Small intestine (tissue), 7 donors: Measurements from ENCODE around the gene EGFLAM. TPM values are rescaled to one million over a fixed set of nuclear protein-coding genes. Genes with fewer than 3 reads are reported as not detected.

Experiments
- DNase-seq, 2 donors: peaks; one replicate each; pipeline versions ENCODE4 v3.0.0 to v3.0.0-alpha.2; 2013
- FAIRE-seq: peaks from 2 replicates; lab custom pipeline; 2012; peaks lifted over from hg19 to GRCh38; lab: Jason Lieb, UNC
- H3K27ac ChIP-seq, 3 donors: one replicate each; pipeline ENCODE4 v1.5.1; 2013; ENCODE audit warnings: low read length in 2 of 3, mild to moderate bottlenecking in 2 of 3, control low read depth in 1 of 3, inconsistent platforms in 1 of 3, low read depth in 1 of 3, moderate library complexity in 1 of 3
- H3K27me3 ChIP-seq, 3 donors: one replicate each; pipeline ENCODE4 v1.6.1; 2013; ENCODE audit warnings: low read length in 3 of 3, inconsistent platforms in 1 of 3; ENCODE audit not compliant: control insufficient read depth in 3 of 3, insufficient read depth in 3 of 3
- H3K36me3 ChIP-seq, 3 donors: one replicate each; pipeline ENCODE4 v1.6.1; 2013; ENCODE audit warnings: low read length in 3 of 3, inconsistent platforms in 1 of 3, low read depth in 1 of 3, mild to moderate bottlenecking in 1 of 3, moderate library complexity in 1 of 3; ENCODE audit not compliant: control insufficient read depth in 3 of 3, insufficient read depth in 2 of 3
- H3K4me1 ChIP-seq, 3 donors: one replicate each; pipeline ENCODE4 v1.6.1; 2013; ENCODE audit warnings: low read length in 2 of 3, inconsistent platforms in 1 of 3, low read depth in 1 of 3, mild to moderate bottlenecking in 1 of 3, moderate library complexity in 1 of 3; ENCODE audit not compliant: control insufficient read depth in 3 of 3, insufficient read depth in 2 of 3
- H3K4me3 ChIP-seq, 3 donors: one replicate each; pipeline ENCODE4 v1.5.1; 2013; ENCODE audit warnings: low read length in 3 of 3, control low read depth in 1 of 3, inconsistent platforms in 1 of 3, low read depth in 1 of 3, mild to moderate bottlenecking in 1 of 3, moderate library complexity in 1 of 3
- H3K9me3 ChIP-seq, 2 donors: one replicate each; pipeline ENCODE4 v1.6.1; 2013; ENCODE audit warnings: low read depth in 1 of 2, low read length in 1 of 2; ENCODE audit not compliant: control insufficient read depth in 2 of 2, insufficient read depth in 1 of 2
- WGBS, 3 donors: extraction: QIAGEN DNeasy Blood & Tissue Kit; methylation state at CpG; one replicate each; pipeline ENCODE4 v1.1.7; 2013; 5-methylcytosine and 5-hydroxymethylcytosine counted together
- polyA plus RNA-seq, 4 donors: library from polyadenylated mRNA; stranded (reverse) in 3 of 4; unstranded in 1 of 4; fragments of 200-250 nt in 3 of 4; fragments of 120-200 nt in 1 of 4; gene quantifications; one replicate each; pipeline versions ENCODE4 v1.2.1 to v1.2.3, GENCODE V29; 2013
- donor health status: healthy with polysubstance abuse.
- donor health status: control.
- donor health status: control.
- donor health status: Bipolar disorder and iron deficiency.
- donor health status: healthy.

EGFLAM gene
- polyA plus RNA-seq, 4 donors: 0.54 to 1.9 (median 1.7) TPM; not detected in 1

DNA sequence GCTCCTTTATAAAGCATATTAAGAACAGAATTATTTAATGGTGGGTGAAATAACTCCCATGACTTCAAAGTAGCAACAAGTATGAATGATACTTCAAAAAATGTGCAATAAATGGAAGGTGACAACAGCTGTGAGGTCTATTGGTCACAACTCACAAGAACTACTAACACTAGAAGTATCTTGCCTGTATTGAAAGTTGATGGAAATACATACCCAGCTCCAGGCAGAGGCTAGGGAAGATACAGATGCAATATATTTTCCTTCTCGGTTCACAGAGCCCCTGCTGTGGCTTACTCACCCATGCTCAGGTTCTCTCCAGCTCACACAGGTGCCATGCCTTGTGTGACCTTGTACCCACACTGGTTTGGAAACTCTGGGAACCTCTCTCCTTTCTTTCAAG, 164.3 kb downstream of the EGFLAM start:
- H3K36me3 ChIP-seq: no peaks in the 10 kb centered on the region
- no peak overlapping the region for H3K4me3 ChIP-seq
- FAIRE-seq: no peak
- H3K27me3 ChIP-seq: peaks cover 0 to 5% (median 2%) of the 10 kb centered on the region in 3 donors
- WGBS, 3 donors: 31 to 68% (median 45%) methylated on average over 1 of the region's 1 CpG
- no peak overlapping the region for H3K27ac ChIP-seq
- no peaks in the 10 kb centered on the region for H3K4me1 ChIP-seq
- DNase-seq: no peak
- H3K9me3 ChIP-seq: no peaks in the 10 kb centered on the region

GRCh38 chr5:38423276-38424147, 165.2 kb downstream of the EGFLAM start:
- no peaks in the 10 kb centered on the region for H3K4me1 ChIP-seq
- H3K27me3 ChIP-seq: peaks cover 0 to 5% (median 2%) of the 10 kb centered on the region in 3 donors
- H3K4me3 ChIP-seq: no peak overlapping the region
- DNase-seq (no peak), FAIRE-seq (no peak)
- no peaks in the 10 kb centered on the region for H3K36me3 ChIP-seq
- no peak overlapping the region for H3K27ac ChIP-seq
- WGBS, 3 donors: 58 to 77% (median 58%) methylated on average over 5 of the region's 5 CpGs
- no peaks in the 10 kb centered on the region for H3K9me3 ChIP-seq

DNA sequence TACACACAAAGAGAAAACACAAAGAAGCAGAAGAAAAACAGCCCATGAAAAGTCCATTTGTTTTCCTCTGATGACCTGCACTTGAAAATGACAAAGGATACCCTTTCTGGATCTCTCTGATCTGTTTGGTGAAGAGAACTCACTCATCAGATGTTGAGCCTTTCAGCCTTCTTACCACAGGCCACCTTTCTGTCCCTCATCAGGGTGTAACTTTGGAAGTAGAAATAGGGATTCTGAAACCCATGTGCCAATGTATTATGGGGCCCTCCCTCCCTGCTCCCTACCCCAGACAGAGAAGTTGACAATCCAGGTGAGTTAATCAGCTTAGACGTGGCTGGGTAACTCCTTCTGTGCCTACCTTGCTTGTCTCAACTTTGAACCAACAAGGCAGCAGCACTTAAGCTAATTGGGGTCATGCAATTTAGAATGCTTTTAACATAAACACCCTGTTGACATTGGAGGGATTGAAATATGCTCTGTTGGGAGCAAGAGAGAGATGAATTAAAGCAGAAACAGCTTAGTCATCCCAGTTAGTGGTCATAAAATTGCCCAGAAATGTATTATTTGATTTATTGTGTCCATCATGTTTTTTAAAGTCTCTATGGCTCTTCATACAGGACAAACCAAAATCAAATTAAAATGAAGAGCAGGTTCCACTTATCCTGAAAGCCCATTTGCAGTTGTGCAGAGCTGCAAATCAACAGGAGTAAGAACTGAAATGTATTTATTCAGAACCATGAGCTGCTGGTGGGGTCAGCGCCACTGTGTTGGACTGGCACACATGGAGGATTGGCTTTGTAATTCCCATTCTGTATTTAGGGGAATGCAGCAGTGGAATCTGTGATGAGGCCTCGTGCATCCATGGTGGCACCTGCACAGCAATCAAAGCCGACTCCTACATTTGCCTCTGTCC, 166.0 kb downstream of the EGFLAM start:
- 46 to 63% (median 50%) methylated on average over 4 of the region's 4 CpGs for WGBS, 3 donors

DNA sequence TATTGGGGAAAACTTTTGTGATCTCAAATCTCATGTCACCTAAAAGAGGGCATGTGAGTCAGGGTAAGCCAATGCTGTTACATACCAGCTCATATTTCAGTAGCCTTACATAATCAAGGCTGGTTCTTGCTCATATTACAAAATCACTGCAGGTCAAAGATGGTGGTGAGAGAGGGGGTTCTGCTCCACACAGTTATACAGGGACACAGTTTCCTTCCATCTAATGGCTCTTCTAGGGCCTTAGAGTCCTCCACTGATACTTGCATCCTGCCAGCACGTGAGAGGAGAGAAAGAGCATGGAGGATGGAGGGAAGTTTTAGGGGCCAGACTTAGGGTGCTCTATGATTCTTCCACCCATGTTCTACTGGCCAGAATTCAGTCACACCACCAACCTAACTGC, 168.1 kb downstream of the EGFLAM start:
- FAIRE-seq: no peak
- 44 to 81% (median 67%) methylated on average over 1 of the region's 1 CpG for WGBS, 3 donors

More for the DNA sequence above, 166.0 kb downstream of the EGFLAM start:
- Histone ChIP-seq H3K9me3 (no peaks in the 10 kb centered on the region), H3K36me3 (no peaks in the 10 kb centered on the region), H3K4me1 (no peaks in the 10 kb centered on the region), H3K4me3 (no peak overlapping the region), H3K27ac (no peak overlapping the region), H3K27me3 (peaks cover 0 to 5% (median 2%) of the 10 kb centered on the region in 3 donors)
- FAIRE-seq (no peak), DNase-seq (no peak)

DNA sequence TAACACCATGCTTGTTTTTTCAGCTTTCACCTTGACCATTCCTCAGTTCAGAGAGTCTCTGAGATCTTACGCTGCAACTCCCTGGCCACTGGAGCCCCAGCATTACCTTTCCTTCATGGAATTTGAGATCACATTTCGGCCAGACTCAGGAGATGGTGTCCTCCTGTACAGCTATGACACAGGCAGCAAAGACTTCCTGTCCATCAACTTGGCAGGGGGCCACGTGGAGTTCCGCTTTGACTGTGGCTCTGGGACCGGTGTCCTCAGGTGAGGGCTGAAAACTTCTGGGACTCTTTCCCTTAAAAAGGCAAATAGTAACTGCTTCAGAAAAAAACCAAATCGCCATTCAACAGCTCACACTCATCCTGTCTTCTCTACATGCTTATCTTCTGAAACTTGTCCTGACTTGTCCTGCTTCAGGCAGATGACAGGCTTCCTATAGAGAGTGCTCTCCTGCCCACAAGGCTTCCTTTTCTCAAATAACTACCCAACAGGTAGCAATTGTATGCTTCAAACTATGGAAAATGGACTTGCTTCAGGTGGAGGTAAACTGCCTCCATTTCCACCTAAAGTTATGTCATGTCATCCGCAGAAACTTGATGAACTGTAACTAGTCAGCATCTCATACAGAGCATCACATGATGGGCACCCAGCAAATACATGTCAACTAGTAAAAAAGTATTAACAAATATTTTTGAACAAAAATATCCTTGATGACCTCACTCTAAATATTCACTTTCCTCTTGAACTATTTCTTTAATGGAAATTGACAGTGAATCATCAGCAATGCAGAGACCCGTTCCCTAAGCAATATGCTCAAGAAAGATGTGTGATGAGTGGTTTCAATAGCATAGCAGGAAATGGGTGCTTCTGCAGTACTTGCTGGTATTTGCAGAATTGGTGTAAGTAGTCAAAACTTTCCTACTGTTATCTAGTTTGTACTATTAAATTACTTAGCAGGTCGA, 168.9 kb downstream of the EGFLAM start:
- DNase-seq (no peak), FAIRE-seq (no peak)
- H3K4me1 ChIP-seq: no peaks in the 10 kb centered on the region
- no peaks in the 10 kb centered on the region for H3K36me3 ChIP-seq
- 71 to 75% (median 74%) methylated on average over 9 of the region's 9 CpGs for WGBS, 3 donors
- H3K27me3 ChIP-seq: peaks cover 0 to 7% (median 2%) of the 10 kb centered on the region in 3 donors
- no peak overlapping the region for H3K27ac ChIP-seq
- H3K9me3 ChIP-seq: no peaks in the 10 kb centered on the region
- no peak overlapping the region for H3K4me3 ChIP-seq

More for the DNA sequence above, 168.1 kb downstream of the EGFLAM start:
- no peak overlapping the region for H3K27ac ChIP-seq
- H3K4me3 ChIP-seq: no peak overlapping the region
- peaks cover 0 to 5% (median 2%) of the 10 kb centered on the region in 3 donors for H3K27me3 ChIP-seq
- no peaks in the 10 kb centered on the region for H3K36me3 ChIP-seq
- no peaks in the 10 kb centered on the region for H3K4me1 ChIP-seq
- no peaks in the 10 kb centered on the region for H3K9me3 ChIP-seq
- no peak for DNase-seq

DNA sequence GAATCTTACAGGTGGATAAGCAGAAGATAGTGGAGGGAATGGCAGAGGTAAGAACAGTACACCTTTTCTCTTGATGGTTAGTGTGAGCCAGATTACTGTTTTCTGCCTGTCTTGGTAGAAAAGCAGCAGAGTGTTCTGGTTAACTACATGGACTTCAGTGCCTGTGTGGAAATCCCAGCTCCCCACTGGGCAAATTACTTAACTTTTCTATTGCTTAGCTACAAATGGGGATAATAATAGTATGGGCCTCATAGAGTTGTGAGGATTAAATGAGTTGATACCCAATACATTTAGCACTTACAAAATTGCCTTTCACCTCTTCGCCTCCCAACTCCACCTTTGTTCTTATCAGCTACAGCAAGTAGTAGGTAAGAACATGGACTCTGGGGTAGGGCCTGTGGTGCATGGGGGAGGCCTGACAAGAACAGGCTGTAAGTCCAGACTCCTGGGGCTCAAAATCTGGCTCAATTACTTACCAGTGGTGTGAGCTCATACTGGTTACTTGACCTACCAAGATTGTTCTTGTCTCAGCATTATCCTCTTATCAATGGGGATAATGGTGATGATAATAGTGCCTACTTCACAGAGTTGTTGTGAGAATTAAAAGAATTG, 173.0 kb downstream of the EGFLAM start:
- no peaks in the 10 kb centered on the region for H3K36me3 ChIP-seq
- whole genome bisulfite sequencing, 3 donors: 70 to 94% (median 85%) methylated on average over 1 of the region's 1 CpG
- no peaks in the 10 kb centered on the region for H3K9me3 ChIP-seq
- H3K4me3 ChIP-seq: no peak overlapping the region
- no peak for DNase-seq
- H3K27me3 ChIP-seq: peaks cover 0 to 6% (median 0%) of the 10 kb centered on the region in 3 donors
- no peaks in the 10 kb centered on the region for H3K4me1 ChIP-seq
- no peak overlapping the region for H3K27ac ChIP-seq
- no peak for FAIRE-seq

GRCh38 chr5:38433160-38433861, 175.0 kb downstream of the EGFLAM start:
- Histone ChIP-seq H3K4me1 (no peaks in the 10 kb centered on the region), H3K36me3 (no peaks in the 10 kb centered on the region), H3K27me3 (peaks cover 0 to 9% (median 0%) of the 10 kb centered on the region in 3 donors), H3K4me3 (no peak overlapping the region), H3K9me3 (no peaks in the 10 kb centered on the region), H3K27ac (no peak overlapping the region)
- FAIRE-seq (no peak), DNase-seq (peak in 1 of 2 donors; percentile 15)
- 26 to 46% (median 42%) methylated on average over 6 of the region's 6 CpGs for WGBS, 3 donors
